HG02884 (cell line): ENCODE measurements around the gene NFRKB.
"Not testable (repeated sequence)": the region's sequence is repeated elsewhere in the genome, so short reads cannot be mapped to it uniquely, and the experiment has no call there.

Experiments used
- ATAC-seq: cut with Tn5 transposase; IDR thresholded peaks from one replicate; pipeline ENCODE4 v1.9.1; 2021; ENCODE audit warnings: mild to moderate bottlenecking, moderate library complexity; ENCODE audit not compliant: unreplicated experiment

Gene NFRKB

GRCh38 chr11:129894278-129895125 lies 876 bp downstream of the NFRKB start:
- ATAC-seq = peak; percentile 16

- no peak for ATAC-seq
Measured at GRCh38 chr11:129888451-129888850, 6.9 kb downstream of the NFRKB start.

- ATAC-seq = no peak
Measured at GRCh38 chr11:129885381-129885780, 10.0 kb downstream of the NFRKB start.

- no peak for ATAC-seq
Measured at GRCh38 chr11:129884581-129884980, 10.8 kb downstream of the NFRKB start.

- peak; percentile 82 for ATAC-seq
Measured at GRCh38 chr11:129881570-129882170, 13.7 kb downstream of the NFRKB start.

GRCh38 chr11:129880311-129880710 lies 15.1 kb downstream of the NFRKB start:
- ATAC-seq = no peak

GRCh38 chr11:129871914-129872313 lies 23.5 kb downstream of the NFRKB start:
- no peak for ATAC-seq

- ATAC-seq = not testable (repeated sequence)
Measured at GRCh38 chr11:129868626-129869025, 26.8 kb downstream of the NFRKB start.

GRCh38 chr11:129866311-129866710 lies 29.1 kb downstream of the NFRKB start:
- no peak for ATAC-seq

GRCh38 chr11:129865701-129866100 lies 29.7 kb downstream of the NFRKB start:
- ATAC-seq = no peak

GRCh38 chr11:129864811-129865210 lies 30.6 kb downstream of the NFRKB start:
- no peak for ATAC-seq

GRCh38 chr11:129861702-129862522 lies 33.5 kb downstream of the NFRKB start:
- no peak for ATAC-seq

GRCh38 chr11:129856036-129856435 lies 39.3 kb downstream of the NFRKB start:
- no peak for ATAC-seq

GRCh38 chr11:129855086-129855485 lies 40.3 kb downstream of the NFRKB start:
- ATAC-seq = no peak

- ATAC-seq = no peak
Measured at GRCh38 chr11:129854232-129854805, 41.1 kb downstream of the NFRKB start.

GRCh38 chr11:129853518-129854231 lies 41.7 kb downstream of the NFRKB start:
- no peak for ATAC-seq

- no peak for ATAC-seq
Measured at GRCh38 chr11:129852125-129852740, 43.1 kb downstream of the NFRKB start.

GRCh38 chr11:129849447-129850130 lies 45.8 kb downstream of the NFRKB start:
- no peak for ATAC-seq

- not testable (repeated sequence) for ATAC-seq
Measured at GRCh38 chr11:129847361-129847760, 48.0 kb downstream of the NFRKB start.
